Calu3 (cell line): Measurements from ENCODE around the gene HMBS. TPM values are rescaled to one million over a fixed set of nuclear protein-coding genes. Genes with fewer than 3 reads are reported as not detected.

Source experiments
- BruUV-seq: library from RNA; stranded (reverse); fragments of 400-500 nt; replicated peaks from 2 replicates; lab custom pipeline; 2021; lab: Mats Ljungman, UMichigan
- CTCF ChIA-PET: fragments of 300-600 bp; sonication (Branson Sonifier 250); formaldehyde crosslinking; loops from one replicate; lab custom pipeline; 2022; ENCODE audit warnings: antibody characterized with exemption; lab: Charles Lee
- DNase-seq: peaks from one replicate; pipeline ENCODE4 v3.0.0; 2022
- H3K27ac Mint-ChIP-seq: one replicate; pipeline ENCODE4 v1.8.0; 2022; ENCODE audit warnings: mixed read lengths; ENCODE audit not compliant: unreplicated experiment
- H3K27me3 Mint-ChIP-seq: one replicate; pipeline ENCODE4 v1.8.0; 2022; ENCODE audit warnings: mixed read lengths; ENCODE audit not compliant: unreplicated experiment
- H3K36me3 Mint-ChIP-seq: one replicate; pipeline ENCODE4 v1.8.0; 2022; ENCODE audit warnings: mild to moderate bottlenecking, moderate library complexity, mixed read lengths; ENCODE audit not compliant: insufficient read depth, unreplicated experiment
- H3K4me1 Mint-ChIP-seq: one replicate; pipeline ENCODE4 v1.8.0; 2022; ENCODE audit warnings: mild to moderate bottlenecking, low read depth, mixed read lengths; ENCODE audit not compliant: unreplicated experiment
- H3K4me3 Mint-ChIP-seq: one replicate; pipeline ENCODE4 v1.8.0; 2022; ENCODE audit warnings: mild to moderate bottlenecking, low read depth, moderate library complexity, mixed read lengths; ENCODE audit not compliant: unreplicated experiment
- H3K9me3 Mint-ChIP-seq: one replicate; pipeline ENCODE4 v1.8.0; 2022; ENCODE audit warnings: low read depth, mixed read lengths; ENCODE audit not compliant: unreplicated experiment
- intact Hi-C: fragments of 100-400 bp; cut with micrococcal nuclease; formaldehyde crosslinking; loops from one replicate; pipeline ENCODE4 v1.10.0; 2022; ENCODE audit not compliant: unreplicated experiment
- total RNA-seq: library from RNA; stranded (reverse); gene quantifications from 2 replicates; pipeline ENCODE4 v1.2.3, GENCODE V29; 2022
- TF ChIP-seq, protein P1 (sequence below): fragments of 200-600 bp; IDR thresholded peaks from one replicate; pipeline ENCODE4 v1.8.0; 2022; ENCODE audit warnings: antibody characterized with exemption; ENCODE audit not compliant: unreplicated experiment

HMBS gene
- total RNA-seq, 1 experiment from 2014 or later: 35.2 TPM

GRCh38 chr11:119108146-119108856 lies 23.6 kb downstream of the HMBS start:
- peak overlapping the region; percentile 74 for H3K4me3 Mint-ChIP-seq
- peak; percentile 52 for DNase-seq
- no peaks in the 10 kb centered on the region for H3K27me3 Mint-ChIP-seq
- no peaks in the 10 kb centered on the region for H3K9me3 Mint-ChIP-seq
- no TSS peak for BruUV-seq
- intact Hi-C loops: no loop called here
- TF ChIP-seq, protein P1, sequence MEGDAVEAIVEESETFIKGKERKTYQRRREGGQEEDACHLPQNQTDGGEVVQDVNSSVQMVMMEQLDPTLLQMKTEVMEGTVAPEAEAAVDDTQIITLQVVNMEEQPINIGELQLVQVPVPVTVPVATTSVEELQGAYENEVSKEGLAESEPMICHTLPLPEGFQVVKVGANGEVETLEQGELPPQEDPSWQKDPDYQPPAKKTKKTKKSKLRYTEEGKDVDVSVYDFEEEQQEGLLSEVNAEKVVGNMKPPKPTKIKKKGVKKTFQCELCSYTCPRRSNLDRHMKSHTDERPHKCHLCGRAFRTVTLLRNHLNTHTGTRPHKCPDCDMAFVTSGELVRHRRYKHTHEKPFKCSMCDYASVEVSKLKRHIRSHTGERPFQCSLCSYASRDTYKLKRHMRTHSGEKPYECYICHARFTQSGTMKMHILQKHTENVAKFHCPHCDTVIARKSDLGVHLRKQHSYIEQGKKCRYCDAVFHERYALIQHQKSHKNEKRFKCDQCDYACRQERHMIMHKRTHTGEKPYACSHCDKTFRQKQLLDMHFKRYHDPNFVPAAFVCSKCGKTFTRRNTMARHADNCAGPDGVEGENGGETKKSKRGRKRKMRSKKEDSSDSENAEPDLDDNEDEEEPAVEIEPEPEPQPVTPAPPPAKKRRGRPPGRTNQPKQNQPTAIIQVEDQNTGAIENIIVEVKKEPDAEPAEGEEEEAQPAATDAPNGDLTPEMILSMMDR: no peak
- H3K4me1 Mint-ChIP-seq: peaks cover 13% of the 10 kb centered on the region
- CTCF ChIA-PET: interaction anchor here (0.9 kb wide), 1 partner anchor 41 kb away, joined by 3 read pairs; the partner anchor contains the start of gene VPS11
- peaks cover 38% of the 10 kb centered on the region for H3K36me3 Mint-ChIP-seq
- peak overlapping the region; percentile 39 for H3K27ac Mint-ChIP-seq

GRCh38 chr11:119108857-119109221 lies 24.2 kb downstream of the HMBS start:
- TSS peak; percentile 18 for BruUV-seq
- Mint-ChIP-seq H3K9me3 (no peaks in the 10 kb centered on the region), H3K27ac (peak overlapping the region; percentile 39), H3K36me3 (peaks cover 38% of the 10 kb centered on the region), H3K4me1 (peaks cover 13% of the 10 kb centered on the region), H3K27me3 (no peaks in the 10 kb centered on the region), H3K4me3 (peak overlapping the region; percentile 74)
- intact Hi-C loops: no loop called here
- CTCF ChIA-PET: no interaction called here
- no peak for DNase-seq
- TF ChIP-seq, protein P1: no peak

DNA sequence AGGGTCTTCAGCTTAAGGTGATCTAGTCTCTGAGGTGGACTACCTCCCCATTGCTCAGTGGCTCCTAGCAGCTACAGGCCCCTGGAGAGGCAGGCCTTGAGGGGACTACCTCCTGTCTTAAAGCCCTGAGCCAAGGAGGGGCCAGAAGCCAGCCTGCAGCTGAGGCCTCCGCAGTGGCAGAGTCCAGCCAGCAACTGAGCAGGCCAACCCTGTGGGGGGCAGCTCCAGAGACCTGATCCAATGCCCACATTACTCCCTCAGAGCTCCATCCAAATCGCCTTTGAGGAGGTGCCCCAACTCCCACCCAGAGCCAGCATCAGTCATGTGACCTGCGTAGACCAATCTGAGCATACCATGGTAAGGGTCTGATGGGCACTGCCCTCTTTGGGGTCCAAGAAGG lies 25.2 kb downstream of the HMBS start:
- H3K27ac Mint-ChIP-seq: no peak overlapping the region
- H3K4me3 Mint-ChIP-seq: no peak overlapping the region
- CTCF ChIA-PET: interaction anchor here (0.6 kb wide), 1 partner anchor 157 kb away, joined by 4 read pairs; no protein-coding TSS in a partner anchor
- intact Hi-C loops: no loop called here
- H3K9me3 Mint-ChIP-seq: no peaks in the 10 kb centered on the region
- H3K27me3 Mint-ChIP-seq: no peaks in the 10 kb centered on the region
- H3K4me1 Mint-ChIP-seq: peaks cover 13% of the 10 kb centered on the region
- TF ChIP-seq, protein P1: no peak
- no TSS peak for BruUV-seq
- peaks cover 38% of the 10 kb centered on the region for H3K36me3 Mint-ChIP-seq
- no peak for DNase-seq

DNA sequence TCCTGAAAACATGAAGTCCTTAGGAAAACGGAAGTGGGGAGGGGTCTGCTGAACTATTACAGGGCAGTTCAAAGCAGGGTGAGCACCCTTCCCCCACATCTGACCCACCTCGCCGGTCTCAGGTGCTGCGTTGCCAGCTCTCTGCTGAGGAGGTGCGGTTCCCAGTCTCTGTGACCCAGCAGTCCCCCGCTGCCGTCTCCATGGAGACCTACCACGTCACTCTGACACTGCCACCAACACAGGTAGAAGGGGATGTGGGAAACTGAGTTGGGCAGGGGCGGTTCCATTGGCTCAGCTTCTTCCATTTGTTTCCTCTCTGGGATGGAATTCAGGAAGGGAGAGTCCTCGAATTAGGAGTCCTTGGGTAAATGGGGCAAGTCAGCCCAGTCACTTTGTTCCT lies 25.8 kb downstream of the HMBS start:
- no peaks in the 10 kb centered on the region for H3K9me3 Mint-ChIP-seq
- TF ChIP-seq, protein P1: no peak
- H3K36me3 Mint-ChIP-seq: peaks cover 38% of the 10 kb centered on the region
- H3K4me3 Mint-ChIP-seq: no peak overlapping the region
- DNase-seq: no peak
- no peak overlapping the region for H3K27ac Mint-ChIP-seq
- CTCF ChIA-PET: interaction anchor here (0.6 kb wide), 1 partner anchor 157 kb away, joined by 4 read pairs; no protein-coding TSS in a partner anchor
- no peaks in the 10 kb centered on the region for H3K27me3 Mint-ChIP-seq
- H3K4me1 Mint-ChIP-seq: peaks cover 13% of the 10 kb centered on the region
- intact Hi-C loops: no loop called here
- BruUV-seq: no TSS peak
